Loucy (cell line): ENCODE results near the gene GRIA3.
"Not testable (repeated sequence)": the region's sequence is repeated elsewhere in the genome, so short reads cannot be mapped to it uniquely, and the experiment has no call there.

ENCODE experiments used
- EZH2phosphoT487 ChIP-seq: fragments of 200-600 bp; IDR thresholded peaks from 2 replicates; pipeline ENCODE4 v1.6.1; 2018; ENCODE audit warnings: antibody characterized with exemption, mild to moderate bottlenecking, moderate library complexity, borderline replicate concordance
- TF ChIP-seq, protein P1 (sequence below): fragments of 200-600 bp; sonication (generic); conservative IDR thresholded peaks from 2 replicates; pipeline ENCODE4 v1.5.1; 2014; ENCODE audit warnings: mild to moderate bottlenecking, antibody characterized with exemption, low read length

DNA sequence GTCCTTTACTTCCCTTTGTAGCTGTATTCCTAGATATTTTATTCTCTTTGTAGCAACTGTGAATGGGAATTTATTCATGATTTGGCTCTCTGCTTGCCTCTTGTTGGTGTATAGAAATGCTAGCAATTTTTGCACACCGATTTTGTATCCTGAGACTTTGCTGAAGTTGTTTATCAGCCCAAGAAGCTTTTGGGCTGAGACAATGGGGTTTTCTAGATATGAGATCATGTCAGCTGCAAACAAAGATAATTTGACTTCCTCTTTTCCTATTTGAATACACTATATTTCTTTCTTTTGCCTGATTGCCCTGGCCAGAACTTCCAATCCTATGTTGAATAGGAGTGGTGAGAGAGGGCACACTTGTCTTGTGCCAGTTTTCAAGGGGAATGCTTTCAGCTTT is 346.6 kb downstream of the GRIA3 start:
- TF ChIP-seq, protein P1, sequence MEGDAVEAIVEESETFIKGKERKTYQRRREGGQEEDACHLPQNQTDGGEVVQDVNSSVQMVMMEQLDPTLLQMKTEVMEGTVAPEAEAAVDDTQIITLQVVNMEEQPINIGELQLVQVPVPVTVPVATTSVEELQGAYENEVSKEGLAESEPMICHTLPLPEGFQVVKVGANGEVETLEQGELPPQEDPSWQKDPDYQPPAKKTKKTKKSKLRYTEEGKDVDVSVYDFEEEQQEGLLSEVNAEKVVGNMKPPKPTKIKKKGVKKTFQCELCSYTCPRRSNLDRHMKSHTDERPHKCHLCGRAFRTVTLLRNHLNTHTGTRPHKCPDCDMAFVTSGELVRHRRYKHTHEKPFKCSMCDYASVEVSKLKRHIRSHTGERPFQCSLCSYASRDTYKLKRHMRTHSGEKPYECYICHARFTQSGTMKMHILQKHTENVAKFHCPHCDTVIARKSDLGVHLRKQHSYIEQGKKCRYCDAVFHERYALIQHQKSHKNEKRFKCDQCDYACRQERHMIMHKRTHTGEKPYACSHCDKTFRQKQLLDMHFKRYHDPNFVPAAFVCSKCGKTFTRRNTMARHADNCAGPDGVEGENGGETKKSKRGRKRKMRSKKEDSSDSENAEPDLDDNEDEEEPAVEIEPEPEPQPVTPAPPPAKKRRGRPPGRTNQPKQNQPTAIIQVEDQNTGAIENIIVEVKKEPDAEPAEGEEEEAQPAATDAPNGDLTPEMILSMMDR: not testable (repeated sequence)
- not testable (repeated sequence) for TF ChIP-seq EZH2phosphoT487
